Hindlimb muscle (tissue), 1 donor: Measurements from ENCODE around the gene CEMIP2. TPM values are rescaled to one million over a fixed set of nuclear protein-coding genes. Genes with fewer than 3 reads are reported as not detected.

ENCODE experiments used
- DNase-seq: peaks from one replicate; pipeline ENCODE4 v3.0.0-alpha.2; 2013
- polyA plus RNA-seq: library from polyadenylated mRNA; unstranded; fragments of 120-200 nt; gene quantifications from one replicate; pipeline ENCODE4 v1.2.1, GENCODE V29; 2013; ENCODE audit not compliant: insufficient read length

CEMIP2 gene
- polyA plus RNA-seq, 1 donor: 26.5 TPM

DNA sequence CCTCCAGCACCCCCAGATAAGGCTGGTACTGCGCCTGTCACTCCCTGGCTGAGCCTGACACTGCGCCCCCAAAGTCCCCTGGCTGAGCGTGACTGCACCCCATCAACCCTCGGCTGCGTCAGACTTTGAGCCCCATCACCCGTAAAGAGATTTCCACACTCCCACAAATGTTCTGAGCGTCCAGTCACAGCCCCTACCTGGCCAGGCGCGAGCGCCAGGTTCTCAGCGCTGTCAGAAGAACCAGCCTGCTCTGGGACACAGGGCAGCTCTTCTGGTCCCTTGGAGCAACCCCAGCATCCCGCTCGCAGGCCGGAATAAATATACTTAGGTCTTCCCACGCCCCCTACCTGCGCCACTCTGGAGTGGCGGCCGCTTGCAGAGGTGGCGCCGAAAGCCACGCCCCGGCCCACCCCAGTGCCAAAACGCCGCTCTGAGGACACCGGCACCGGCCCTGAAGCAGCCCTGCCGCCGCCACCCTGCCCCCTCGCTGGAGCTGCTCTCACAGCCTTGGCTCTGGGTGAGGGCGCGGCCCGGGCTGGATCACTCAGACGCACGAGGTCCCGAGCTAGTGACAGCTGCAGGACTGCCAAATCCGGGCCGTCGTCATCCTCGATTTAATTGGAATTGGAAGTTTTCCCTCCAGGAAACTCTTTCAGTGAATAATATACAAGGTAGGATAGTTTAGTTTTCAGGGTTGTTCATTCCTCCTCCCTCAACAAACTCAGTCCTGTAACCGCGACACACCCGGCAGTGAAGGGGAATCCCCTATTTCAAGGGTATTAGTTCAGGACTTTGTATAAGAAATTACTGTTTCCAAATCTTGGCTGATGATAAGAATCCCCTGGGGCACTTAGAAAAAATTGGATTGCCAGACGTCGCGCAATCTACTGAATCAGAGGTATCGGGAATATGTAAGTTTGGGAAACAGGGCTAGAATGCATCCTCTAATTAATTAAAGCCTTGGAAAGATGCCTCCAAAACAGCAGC, 1.2 kb upstream of the CEMIP2 start:
- DNase-seq: peak; percentile 62

DNA sequence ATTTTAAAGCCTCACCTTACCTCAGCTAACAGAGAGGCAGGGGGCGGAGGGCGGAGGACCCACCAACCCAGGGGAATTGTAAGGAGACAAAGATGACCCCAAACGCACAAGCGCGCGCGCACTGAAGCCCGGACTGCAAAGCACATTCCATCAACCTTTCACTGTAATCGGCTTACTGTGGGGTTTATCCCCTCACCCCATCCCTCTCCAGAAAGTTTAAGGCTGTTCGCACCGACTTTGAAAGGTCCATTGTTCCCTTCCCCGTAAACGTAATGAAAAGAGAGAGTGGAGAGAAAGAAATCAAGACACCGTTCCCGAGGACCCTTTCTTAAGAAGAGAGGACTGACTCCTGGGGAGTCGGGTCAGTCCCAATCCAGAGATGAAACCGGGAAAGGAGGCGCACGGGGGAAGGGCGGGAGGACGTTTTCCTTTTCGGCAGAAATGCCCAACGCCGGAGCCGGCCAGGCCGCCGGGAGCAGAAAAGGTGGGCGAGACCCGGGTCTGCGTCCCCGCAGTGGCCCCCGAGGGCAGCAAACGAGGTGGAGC, 464 bp downstream of the CEMIP2 start:
- no peak for DNase-seq

- no peak for DNase-seq
These were observed 1.0 kb downstream of the CEMIP2 start for GRCh38 chr9:71767163-71767775.

DNA sequence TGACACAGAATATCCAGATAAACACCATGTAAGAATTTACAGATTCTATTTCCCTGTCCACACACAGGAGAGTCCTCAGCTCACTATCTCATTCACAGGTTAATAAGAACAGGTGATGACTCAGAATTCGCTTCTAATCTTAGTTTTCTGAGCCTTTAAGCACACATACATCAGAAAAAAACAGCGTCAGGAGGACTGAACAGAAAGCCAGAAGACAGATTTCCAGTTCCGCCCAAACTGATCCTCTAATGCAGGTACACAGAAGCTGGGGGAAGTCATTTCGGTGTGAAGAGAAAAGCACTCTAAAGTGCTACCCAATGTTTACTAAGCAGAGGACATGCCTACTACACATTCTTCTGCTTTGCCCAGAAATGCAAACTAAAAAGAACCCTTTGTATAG, 1.6 kb downstream of the CEMIP2 start:
- DNase-seq: no peak

DNA sequence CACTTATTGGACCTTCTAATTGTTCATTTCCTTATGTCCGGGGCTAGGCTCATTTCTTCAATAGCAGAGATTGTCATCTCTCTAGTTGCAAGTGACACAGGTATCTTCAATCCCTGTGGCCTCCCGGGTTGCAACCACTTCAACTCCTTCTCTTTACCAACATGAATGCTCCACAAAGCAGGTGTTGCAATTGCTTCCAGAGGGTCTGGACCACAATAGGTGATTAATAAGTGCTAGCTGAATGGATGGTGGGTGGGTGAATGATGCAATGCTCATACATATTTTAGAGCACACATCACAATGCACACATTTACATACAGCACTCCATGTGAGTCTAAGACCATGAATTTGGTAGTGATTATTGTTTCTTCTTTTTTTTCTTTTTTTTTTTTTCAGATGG, 2.6 kb downstream of the CEMIP2 start:
- no peak for DNase-seq

GRCh38 chr9:71764891-71765290, 3.4 kb downstream of the CEMIP2 start:
- no peak for DNase-seq

DNA sequence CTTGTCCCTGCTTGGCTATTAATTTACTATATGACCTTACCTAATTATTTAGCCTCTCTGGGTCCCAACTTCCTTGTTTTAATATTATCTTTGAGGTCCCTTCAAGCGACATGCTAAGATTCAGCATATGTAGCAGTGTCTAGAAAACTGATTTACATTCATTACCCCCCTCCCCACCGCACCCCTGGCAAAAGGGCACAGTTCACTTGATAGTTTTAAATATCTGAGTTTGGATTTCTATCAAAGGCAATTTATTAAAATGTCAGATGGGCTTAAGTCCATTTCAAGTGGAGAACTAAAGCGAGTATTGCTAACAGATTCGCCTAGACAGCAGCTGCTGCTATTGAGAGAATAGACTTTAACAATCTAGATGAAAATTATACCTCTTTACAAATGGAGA, 3.9 kb downstream of the CEMIP2 start:
- DNase-seq: no peak

GRCh38 chr9:71763832-71764231, 4.5 kb downstream of the CEMIP2 start:
- no peak for DNase-seq

DNA sequence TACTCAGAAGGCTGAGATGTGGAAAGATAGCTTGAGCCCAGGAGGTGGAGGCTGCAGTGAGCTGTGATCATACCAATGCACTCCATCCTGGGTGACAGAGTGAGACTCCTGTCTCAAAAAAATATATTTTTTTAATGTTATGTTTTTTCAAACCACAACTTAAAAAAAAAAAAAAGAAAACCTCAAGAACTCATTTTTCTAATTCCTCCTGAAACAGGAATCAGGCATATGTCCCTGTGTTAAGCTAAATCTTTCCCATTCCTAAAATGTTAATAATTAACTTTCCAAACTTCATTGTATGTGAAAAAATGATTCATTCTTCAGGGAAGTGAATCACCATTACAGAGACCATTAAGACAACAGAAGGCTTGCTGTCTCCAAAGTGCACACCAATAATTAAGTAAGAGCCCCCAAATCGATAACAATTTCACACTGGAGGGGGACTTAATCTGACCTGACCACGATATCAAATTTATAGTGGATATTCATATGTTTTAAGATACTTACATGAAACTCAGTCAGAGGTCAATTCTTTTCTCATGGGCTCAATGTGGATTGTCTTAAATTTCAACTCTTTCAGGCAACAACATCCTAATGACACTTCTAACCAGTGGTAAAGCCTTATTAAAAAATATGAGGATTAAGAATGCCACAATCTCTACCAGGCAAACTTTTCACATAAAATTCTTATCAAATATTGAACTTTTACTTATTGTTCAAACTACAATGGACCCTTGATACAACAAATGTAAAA, 5.2 kb downstream of the CEMIP2 start:
- DNase-seq: no peak

DNA sequence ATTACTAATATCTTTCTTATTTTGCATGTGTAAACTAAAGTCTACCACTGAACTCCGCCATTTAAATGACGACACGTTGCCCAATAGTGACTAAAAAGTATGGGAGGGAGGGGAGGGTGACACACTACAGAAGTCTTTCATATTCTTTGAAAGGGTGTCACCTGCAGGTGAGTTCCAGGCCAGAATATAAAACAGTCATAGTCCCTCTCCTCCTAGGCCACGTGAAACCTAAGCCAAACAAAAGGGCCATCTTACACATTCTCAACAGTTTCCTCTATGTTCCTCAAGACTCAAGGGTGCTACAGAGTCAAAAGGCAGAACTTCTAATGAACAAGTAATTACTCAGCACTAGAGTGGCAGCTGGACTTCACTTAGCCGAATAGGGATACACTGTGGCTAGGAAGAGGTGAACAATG, 6.4 kb downstream of the CEMIP2 start:
- no peak for DNase-seq

GRCh38 chr9:71760901-71761300, 7.4 kb downstream of the CEMIP2 start:
- DNase-seq: no peak

GRCh38 chr9:71758785-71759184, 9.5 kb downstream of the CEMIP2 start:
- DNase-seq: no peak

- no peak for DNase-seq
These were observed 10.0 kb downstream of the CEMIP2 start for GRCh38 chr9:71758277-71758676.

GRCh38 chr9:71756753-71757152, 11.6 kb downstream of the CEMIP2 start:
- DNase-seq: no peak

- no peak for DNase-seq
These were observed 12.4 kb downstream of the CEMIP2 start for GRCh38 chr9:71755869-71756268.

- no peak for DNase-seq
These were observed 13.1 kb downstream of the CEMIP2 start for GRCh38 chr9:71755230-71755629.

DNA sequence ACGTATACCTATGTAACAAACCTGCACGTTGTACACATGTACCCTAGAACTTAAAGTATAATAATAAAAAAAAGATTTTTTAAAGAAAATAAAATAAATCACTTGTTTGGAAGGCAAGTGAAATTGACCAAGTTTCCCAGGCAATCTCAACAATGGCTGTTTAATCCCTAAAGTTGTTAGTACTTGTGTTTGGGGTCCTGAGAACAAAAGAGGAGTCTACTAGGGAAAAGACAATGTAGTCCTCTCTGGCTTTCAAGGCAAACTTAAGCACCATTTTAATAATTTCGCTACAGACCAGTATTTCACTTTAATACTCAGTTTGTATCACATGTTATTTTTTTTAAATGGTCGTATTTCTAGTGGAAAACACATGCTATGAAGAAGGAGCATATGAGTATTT, 14.2 kb downstream of the CEMIP2 start:
- DNase-seq: no peak

GRCh38 chr9:71752928-71753327, 15.4 kb downstream of the CEMIP2 start:
- no peak for DNase-seq

DNA sequence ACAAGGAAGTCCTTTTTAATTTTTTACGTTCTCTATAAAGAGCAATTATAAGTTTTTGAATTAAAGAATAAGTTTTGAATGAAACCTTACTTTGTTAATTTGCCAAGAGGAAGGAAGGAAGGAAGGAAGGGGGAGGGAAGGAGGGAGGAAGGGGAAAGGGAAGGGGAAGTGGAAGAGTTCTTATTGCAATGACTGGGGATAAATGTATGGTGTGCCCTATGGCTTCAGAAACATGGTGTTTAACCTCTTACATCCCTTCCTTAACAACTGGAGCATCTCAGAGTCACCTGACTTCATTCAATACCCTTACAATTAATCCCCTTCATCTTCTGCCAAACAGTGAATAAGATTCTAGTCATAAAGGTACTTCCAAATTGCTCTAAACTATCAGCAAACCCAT, 16.0 kb downstream of the CEMIP2 start:
- no peak for DNase-seq

DNA sequence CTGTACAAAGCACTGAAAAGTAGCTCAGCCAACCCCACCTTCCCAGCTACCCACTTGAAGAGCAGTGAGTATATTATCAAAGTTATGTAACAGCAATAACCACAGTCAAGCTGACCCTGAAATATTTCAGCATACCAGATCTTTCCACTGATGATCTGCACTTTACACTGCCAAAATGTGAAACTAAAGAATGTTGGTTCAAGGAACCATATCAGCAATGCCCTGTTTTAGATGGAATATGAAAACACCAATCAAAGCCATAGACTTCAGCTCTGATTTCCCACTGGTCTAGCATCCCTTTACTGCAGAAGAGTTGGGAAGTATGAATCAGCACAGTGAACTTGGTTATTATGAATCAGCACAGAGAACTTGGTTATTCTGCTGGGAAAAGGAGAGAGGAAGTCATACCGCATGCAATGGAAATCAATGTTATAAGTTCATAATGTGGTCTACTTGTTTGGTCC, 20.0 kb downstream of the CEMIP2 start:
- DNase-seq: no peak

GRCh38 chr9:71747576-71747975, 20.7 kb downstream of the CEMIP2 start:
- no peak for DNase-seq

- no peak for DNase-seq
These were observed 21.6 kb downstream of the CEMIP2 start for GRCh38 chr9:71746758-71747125.
